T-cell (primary cell): ENCODE results near the gene NOVA1. TPM values are rescaled to one million over a fixed set of nuclear protein-coding genes. Genes with fewer than 3 reads are reported as not detected.

ENCODE experiments used
- ATAC-seq, 4 experiments: fragments of 200-7000 bp in 3 of 4; fragments of 150-1000 bp in 1 of 4; cut with Tn5 transposase; replicated peaks in 1 of 4; 1 replicate in 3 of 4; 2 replicates in 1 of 4; pipeline ENCODE4 v1.10.0; 2021; ENCODE audit warnings: moderate library complexity in 3 of 4, mild to moderate bottlenecking in 2 of 4, moderate number of reproducible peaks in 1 of 4
- CTCF ChIA-PET, 2 donors: fragments of 300-600 bp; sonication (Branson Sonifier 250); formaldehyde crosslinking; loops; one replicate each; lab custom pipeline; 2022; ENCODE audit warnings: antibody characterized with exemption in 2 of 2; lab: Charles Lee
- POLR2A ChIA-PET, 2 donors: fragments of 300-600 bp; sonication (Branson Sonifier 250); formaldehyde crosslinking; loops; one replicate each; lab custom pipeline; 2022; ENCODE audit warnings: antibody characterized with exemption in 2 of 2; lab: Charles Lee
- DNase-seq, 35 experiments: peaks; one replicate each; pipeline versions ENCODE4 v3.0.0 to v3.0.0-alpha.2; 2013 to 2023
- H3K27ac ChIP-seq: one replicate; pipeline ENCODE4 v1.5.1; 2013; ENCODE audit warnings: low read length
- H3K27me3 ChIP-seq, 2 experiments: replicated peaks in 1 of 2; 1 replicate in 1 of 2; 2 replicates in 1 of 2; pipeline versions ENCODE4 v1.6.1 to v1.7.0; 2013; ENCODE audit warnings: low read length in 1 of 2, mixed read lengths in 1 of 2; ENCODE audit not compliant: control insufficient read depth in 2 of 2, insufficient read depth in 2 of 2; ENCODE audit errors: extremely low read depth in 1 of 2
- H3K36me3 ChIP-seq, 2 donors: 1 replicate in 1 of 2; 2 replicates in 1 of 2; pipeline versions ENCODE4 v1.6.1 to v1.7.0; 2013; ENCODE audit warnings: low read length in 1 of 2; ENCODE audit not compliant: control insufficient read depth in 2 of 2, insufficient read depth in 1 of 2; ENCODE audit errors: extremely low read depth in 1 of 2
- H3K4me1 ChIP-seq, 2 experiments: 1 replicate in 1 of 2; 2 replicates in 1 of 2; pipeline versions ENCODE4 v1.6.1 to v1.7.0; 2013; ENCODE audit warnings: low read length in 2 of 2, mixed read lengths in 1 of 2; ENCODE audit not compliant: insufficient read depth in 2 of 2, control insufficient read depth in 1 of 2; ENCODE audit errors: extremely low read depth in 1 of 2
- H3K4me3 ChIP-seq, 2 donors: 1 replicate in 1 of 2; 2 replicates in 1 of 2; pipeline versions ENCODE4 v1.5.1 to v1.7.0; 2013; ENCODE audit warnings: mild to moderate bottlenecking in 2 of 2, low read length in 1 of 2, moderate library complexity in 1 of 2; ENCODE audit not compliant: control insufficient read depth in 1 of 2; ENCODE audit errors: extremely low read depth in 1 of 2
- H3K9me3 ChIP-seq: 2 replicates; pipeline ENCODE4 v1.7.0; 2013
- H3K27ac Mint-ChIP-seq, 2 donors: one replicate each; pipeline ENCODE4 v1.8.0; 2020 to 2021; ENCODE audit warnings: mild to moderate bottlenecking in 2 of 2, mixed read lengths in 2 of 2
- H3K27me3 Mint-ChIP-seq, 2 donors: one replicate each; pipeline ENCODE4 v1.8.0; 2021 to 2022; ENCODE audit warnings: mixed read lengths in 2 of 2
- H3K36me3 Mint-ChIP-seq: one replicate; pipeline ENCODE4 v1.8.0; 2021; ENCODE audit warnings: mixed read lengths
- H3K4me1 Mint-ChIP-seq, 3 donors: one replicate each; pipeline ENCODE4 v1.8.0; 2020 to 2022; ENCODE audit warnings: mixed read lengths in 3 of 3, mild to moderate bottlenecking in 1 of 3
- H3K4me3 Mint-ChIP-seq, 3 donors: one replicate each; pipeline ENCODE4 v1.8.0; 2020 to 2022; ENCODE audit warnings: mild to moderate bottlenecking in 3 of 3, mixed read lengths in 3 of 3, moderate library complexity in 3 of 3
- H3K9me3 Mint-ChIP-seq, 3 donors: one replicate each; pipeline ENCODE4 v1.8.0; 2020 to 2022; ENCODE audit warnings: mixed read lengths in 3 of 3
- WGBS: methylation state at CpG from one replicate; pipeline ENCODE4 v1.1.5; 2013; ENCODE audit warnings: missing lambda C conversion rate; ENCODE audit not compliant: insufficient coverage; 5-methylcytosine and 5-hydroxymethylcytosine counted together
- total RNA-seq, 35 experiments: library from RNA in 6 of 35; stranded (reverse) in 6 of 35; fragments of 120-200 nt in 1 of 35; gene quantifications; one replicate each; pipeline versions ENCODE4 v1.2.1 to v1.2.4 and lab custom pipeline; 2013 to 2026

NOVA1 gene
- total RNA-seq, 5 donors from 2014 or later (not counting 1 experiment from before 2014, with no cell fraction given) = 0.09 TPM; not detected in 4

DNA sequence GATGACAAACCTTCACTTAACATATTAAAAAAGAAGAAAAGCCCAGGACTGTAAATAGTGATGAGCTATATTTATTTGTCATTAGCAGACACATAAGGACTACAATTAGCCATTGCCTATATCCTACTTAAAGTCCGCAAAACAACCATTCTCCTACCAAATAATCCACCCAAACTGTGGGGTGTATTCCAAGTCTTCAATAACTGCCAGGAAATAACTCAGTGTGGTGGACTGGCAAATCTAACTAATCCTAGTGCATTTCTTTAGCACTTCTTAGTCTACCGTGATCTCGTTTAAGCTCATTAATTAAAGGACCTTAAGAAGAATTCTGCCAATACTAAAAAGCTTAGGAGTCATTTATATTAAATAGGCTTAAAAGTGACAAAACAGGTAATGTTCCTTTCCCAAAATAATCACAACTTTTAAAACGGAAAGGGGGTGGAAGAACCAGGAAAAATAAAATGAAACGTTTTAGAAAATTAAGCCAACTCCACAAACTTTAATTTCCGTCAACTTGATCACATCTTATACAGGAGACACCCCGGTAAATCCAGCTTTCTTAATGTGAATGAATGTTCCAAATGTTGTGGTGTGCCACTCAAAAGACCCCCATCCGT lies 1.8 kb downstream of the NOVA1 start:
- Histone ChIP-seq H3K36me3 (no peaks in the 10 kb centered on the region), H3K27me3 (peaks cover 12 to 15% of the 10 kb centered on the region in 2 experiments), H3K9me3 (no peaks in the 10 kb centered on the region), H3K4me1 (peaks cover 0 to 2% of the 10 kb centered on the region in 2 experiments), H3K4me3 (no peak overlapping the region), H3K27ac (no peak overlapping the region)
- ATAC-seq (no peak), DNase-seq (no peak)
- H3K4me1 Mint-ChIP-seq = no peaks in the 10 kb centered on the region
- H3K9me3 Mint-ChIP-seq = peaks cover 4 to 12% (median 11%) of the 10 kb centered on the region in 3 donors
- peak overlapping the region in 1 of 3 donors; percentile 8 for H3K4me3 Mint-ChIP-seq
- H3K27me3 Mint-ChIP-seq = peaks cover 31 to 34% of the 10 kb centered on the region in 2 donors
- WGBS = 100% methylated on average over 1 of the region's 8 CpGs
- no peaks in the 10 kb centered on the region for H3K36me3 Mint-ChIP-seq
- no peak overlapping the region for H3K27ac Mint-ChIP-seq
- POLR2A ChIA-PET = interaction anchor here in 1 of 2 donors (0.5 kb wide), 1 partner anchor 10 kb away, joined by 3 read pairs; no protein-coding TSS in a partner anchor
- CTCF ChIA-PET = no interaction called here

DNA sequence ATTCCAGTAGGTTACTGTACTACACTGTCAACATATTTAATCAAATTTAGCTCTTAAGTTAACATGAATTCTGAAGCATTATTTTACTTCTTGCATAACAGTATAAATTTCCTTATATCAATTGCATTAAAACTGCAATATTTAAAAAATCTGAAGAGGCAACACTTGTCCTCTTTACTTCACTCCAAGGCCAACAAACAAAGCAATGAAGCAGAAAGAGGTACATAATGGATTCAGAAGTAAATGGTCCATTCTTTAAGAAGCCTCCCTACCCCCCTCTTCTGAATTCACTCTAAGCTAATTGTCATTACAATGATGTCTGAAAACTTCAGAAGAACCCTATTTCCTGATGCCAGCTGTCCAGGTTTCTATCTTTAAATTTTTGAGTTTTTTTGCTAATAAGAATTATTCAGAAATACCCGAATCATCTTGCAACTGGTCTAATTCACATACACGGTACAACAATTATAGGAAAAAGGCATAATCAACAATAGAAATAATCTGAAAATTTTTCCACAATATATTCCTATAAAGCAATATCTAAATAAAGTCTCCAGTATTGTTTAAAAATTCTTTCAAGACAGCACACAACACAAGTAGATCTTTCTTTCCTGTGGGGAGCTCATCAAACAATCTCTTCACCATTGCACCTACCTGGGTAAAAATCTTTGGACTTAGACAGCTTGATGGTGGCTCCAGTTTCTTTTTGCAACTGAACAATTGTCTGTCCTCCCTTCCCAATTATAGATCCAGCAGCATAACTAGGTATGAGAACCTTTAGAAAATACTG lies 2.9 kb downstream of the NOVA1 start:
- Mint-ChIP-seq H3K27me3 (peaks cover 27 to 30% of the 10 kb centered on the region in 2 donors), H3K4me1 (no peaks in the 10 kb centered on the region), H3K36me3 (no peaks in the 10 kb centered on the region), H3K27ac (no peak overlapping the region), H3K4me3 (no peak overlapping the region), H3K9me3 (peaks cover under 1 to 12% (median 8%) of the 10 kb centered on the region in 3 donors)
- H3K9me3 ChIP-seq = no peaks in the 10 kb centered on the region
- H3K27ac ChIP-seq = no peak overlapping the region
- CTCF ChIA-PET = no interaction called here
- POLR2A ChIA-PET = no interaction called here
- no CpG with 5 or more reads among the region's 2 CpGs for WGBS
- peaks cover 0 to 2% of the 10 kb centered on the region in 2 experiments for H3K4me1 ChIP-seq
- peaks cover 12 to 15% of the 10 kb centered on the region in 2 experiments for H3K27me3 ChIP-seq
- H3K36me3 ChIP-seq = no peaks in the 10 kb centered on the region
- ATAC-seq (no peak), DNase-seq (no peak)
- no peak overlapping the region for H3K4me3 ChIP-seq

DNA sequence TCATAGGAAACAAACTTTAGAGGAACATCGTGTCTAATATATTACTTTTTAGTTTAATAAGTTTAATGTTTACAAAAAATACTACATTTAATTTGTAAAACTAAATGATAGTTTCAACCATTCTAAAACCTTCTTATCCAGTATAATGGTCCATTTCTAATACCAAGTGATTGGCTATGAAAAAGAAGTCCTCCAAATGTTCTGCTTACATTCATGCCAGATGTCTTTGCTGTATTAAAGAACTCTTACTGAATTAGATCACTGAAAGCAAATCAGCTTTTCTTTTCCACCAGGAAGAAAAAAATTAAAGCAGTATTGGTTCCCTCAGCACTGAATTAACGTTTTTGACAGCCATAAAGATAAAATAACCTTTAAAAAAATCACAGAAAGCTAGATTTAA lies 3.7 kb downstream of the NOVA1 start:
- no peak for ATAC-seq
- peaks cover 19 to 22% of the 10 kb centered on the region in 2 donors for H3K27me3 Mint-ChIP-seq
- no peaks in the 10 kb centered on the region for H3K4me1 Mint-ChIP-seq
- H3K27ac Mint-ChIP-seq = no peak overlapping the region
- H3K36me3 Mint-ChIP-seq = no peaks in the 10 kb centered on the region
- ChIA-PET CTCF (no interaction called here), POLR2A (no interaction called here)
- H3K4me3 Mint-ChIP-seq = no peak overlapping the region
- H3K9me3 Mint-ChIP-seq = peaks cover 0 to 10% (median 4%) of the 10 kb centered on the region in 3 donors
- Histone ChIP-seq H3K4me1 (peaks cover 0 to 2% of the 10 kb centered on the region in 2 experiments), H3K4me3 (no peak overlapping the region), H3K27me3 (peaks cover 10 to 15% of the 10 kb centered on the region in 2 experiments), H3K27ac (no peak overlapping the region), H3K9me3 (no peaks in the 10 kb centered on the region), H3K36me3 (no peaks in the 10 kb centered on the region)
- no peak for DNase-seq
- no CpG with 5 or more reads among the region's 2 CpGs for WGBS

DNA sequence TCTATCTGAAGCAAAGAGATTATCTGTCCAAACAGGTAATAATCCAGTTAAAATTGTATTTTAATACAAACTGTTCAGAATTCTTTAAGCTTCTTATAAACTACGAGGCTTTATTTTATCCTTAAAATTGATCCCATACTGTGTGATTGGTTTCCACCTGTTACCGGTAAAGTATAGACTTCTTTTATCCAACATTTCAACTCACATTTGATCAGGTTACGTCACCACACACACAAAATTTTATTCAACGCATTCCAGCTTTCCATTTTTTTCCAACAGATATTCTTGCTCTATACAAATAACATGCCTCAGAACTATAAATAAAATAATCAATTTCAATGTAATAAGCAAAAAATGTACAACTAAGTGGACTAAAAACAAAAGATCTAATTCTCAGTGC lies 4.5 kb downstream of the NOVA1 start:
- H3K9me3 ChIP-seq = no peaks in the 10 kb centered on the region
- no peak overlapping the region for H3K27ac Mint-ChIP-seq
- H3K36me3 ChIP-seq = no peaks in the 10 kb centered on the region
- H3K27me3 ChIP-seq = peaks cover 7 to 12% of the 10 kb centered on the region in 2 experiments
- H3K4me1 ChIP-seq = peaks cover 0 to 2% of the 10 kb centered on the region in 2 experiments
- ChIA-PET CTCF (no interaction called here), POLR2A (no interaction called here)
- no peaks in the 10 kb centered on the region for H3K4me1 Mint-ChIP-seq
- H3K27me3 Mint-ChIP-seq = peaks cover 12 to 15% of the 10 kb centered on the region in 2 donors
- no peak for ATAC-seq
- H3K9me3 Mint-ChIP-seq = peaks cover 0 to 8% (median 4%) of the 10 kb centered on the region in 3 donors
- WGBS = 100% methylated on average over 2 of the region's 4 CpGs
- no peak for DNase-seq
- no peak overlapping the region for H3K27ac ChIP-seq
- no peaks in the 10 kb centered on the region for H3K36me3 Mint-ChIP-seq
- H3K4me3 ChIP-seq = no peak overlapping the region
- no peak overlapping the region for H3K4me3 Mint-ChIP-seq

- H3K4me1 Mint-ChIP-seq = no peaks in the 10 kb centered on the region
Observed at GRCh38 chr14:26589925-26590324, 7.9 kb downstream of the NOVA1 start.

DNA sequence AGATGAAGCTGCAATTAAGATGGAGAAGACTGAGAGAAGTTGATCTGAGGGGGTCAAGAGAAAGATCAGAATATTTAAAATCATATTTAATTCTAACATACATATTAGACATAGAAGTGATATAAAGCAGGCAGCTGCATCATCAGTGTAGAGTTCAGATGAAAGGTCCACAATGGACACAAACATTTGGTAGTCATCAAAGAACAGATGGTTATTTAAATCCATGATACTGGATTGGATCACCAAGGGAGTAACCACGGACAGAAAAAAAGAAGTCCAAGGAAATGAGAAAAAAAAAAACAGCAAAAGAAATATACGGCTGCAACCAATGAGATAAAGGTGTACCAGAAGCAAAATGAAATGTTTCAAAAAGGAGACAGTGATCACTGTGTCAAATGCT lies 20.1 kb downstream of the NOVA1 start:
- ATAC-seq (no peak), DNase-seq (no peak)
- no peaks in the 10 kb centered on the region for H3K4me1 Mint-ChIP-seq
- H3K27ac ChIP-seq = no peak overlapping the region
- H3K36me3 Mint-ChIP-seq = no peaks in the 10 kb centered on the region
- ChIA-PET CTCF (interaction anchor here in 1 of 2 donors (0.7 kb wide), 1 partner anchor 612 kb away, joined by 4 read pairs; no protein-coding TSS in a partner anchor), POLR2A (no interaction called here)
- H3K9me3 Mint-ChIP-seq = peaks cover 8 to 17% (median 16%) of the 10 kb centered on the region in 3 donors
- no peak overlapping the region for H3K27ac Mint-ChIP-seq
- no peak overlapping the region for H3K4me3 Mint-ChIP-seq
- no peaks in the 10 kb centered on the region for H3K27me3 ChIP-seq
- no peaks in the 10 kb centered on the region for H3K9me3 ChIP-seq
- no peaks in the 10 kb centered on the region for H3K27me3 Mint-ChIP-seq
- no peak overlapping the region for H3K4me3 ChIP-seq
- no peaks in the 10 kb centered on the region for H3K4me1 ChIP-seq
- no peaks in the 10 kb centered on the region for H3K36me3 ChIP-seq
- 81% methylated on average over 2 of the region's 2 CpGs for WGBS

More at GRCh38 chr14:26589925-26590324, 7.9 kb downstream of the NOVA1 start:
- no peaks in the 10 kb centered on the region for H3K36me3 ChIP-seq
- no peak overlapping the region for H3K27ac ChIP-seq
- H3K9me3 ChIP-seq = no peaks in the 10 kb centered on the region
- DNase-seq (no peak), ATAC-seq (no peak)
- ChIA-PET CTCF (no interaction called here), POLR2A (no interaction called here)
- no peaks in the 10 kb centered on the region for H3K4me1 ChIP-seq
- H3K4me3 ChIP-seq = no peak overlapping the region
- H3K9me3 Mint-ChIP-seq = no peaks in the 10 kb centered on the region
- H3K36me3 Mint-ChIP-seq = no peaks in the 10 kb centered on the region
- H3K4me3 Mint-ChIP-seq = no peak overlapping the region
- H3K27ac Mint-ChIP-seq = no peak overlapping the region
- 50% methylated on average over 1 of the region's 1 CpG for WGBS
- no peaks in the 10 kb centered on the region for H3K27me3 Mint-ChIP-seq
- H3K27me3 ChIP-seq = no peaks in the 10 kb centered on the region
